K562 (cell line): ENCODE data around the gene CTNNA3. TPM values are rescaled to one million over a fixed set of nuclear protein-coding genes. Genes with fewer than 3 reads are reported as not detected.
A peak's percentile ranks its signal among the peaks of the same experiment; 100 is the strongest.

ENCODE experiments used
- ATAC-seq: fragments of 200-7000 bp; cut with Tn5 transposase; 3 replicates; pipeline ENCODE4 v1.9.1; 2020; ENCODE audit warnings: moderate library complexity
- BruUV-seq: library from RNA; stranded (reverse); fragments of 400-500 nt; replicated peaks from 2 replicates; lab custom pipeline; 2021; lab: Mats Ljungman, UMichigan
- CTCF ChIA-PET: fragments of 300-600 bp; formaldehyde crosslinking; extraction: SDS; loops from one replicate; lab custom pipeline; 2021; ENCODE audit warnings: low intra/inter-chr PET ratio; lab: Yijun Ruan, JAX
- POLR2A ChIA-PET: fragments of 300-600, 350-650 bp; sonication (Branson Sonifier 250); formaldehyde crosslinking; extraction: SDS; loops from one replicate; lab custom pipeline; 2021; ENCODE audit warnings: antibody characterized with exemption, inconsistent platforms; lab: Yijun Ruan, JAX
- DNase-seq, 4 experiments: peaks; one replicate each; pipeline versions ENCODE4 v3.0.0 to v3.0.0-alpha.2; 2011 to 2018; ENCODE audit warnings: low spot score in 3 of 4, mixed read lengths in 3 of 4; ENCODE audit errors: extremely low read depth in 1 of 4
- FAIRE-seq: peaks from 2 replicates; lab custom pipeline; 2011; peaks lifted over from hg19 to GRCh38; lab: Jason Lieb, UNC
- H2AFZ ChIP-seq: 2 replicates; pipeline ENCODE4 v1.6.0; 2011; ENCODE audit warnings: low read depth, low read length, control low read depth, inconsistent platforms
- H3K27ac ChIP-seq: fragments of 200-600 bp; 3 replicates; pipeline ENCODE4 v1.8.0; 2011; ENCODE audit warnings: low read depth, mild to moderate bottlenecking, control low read depth, inconsistent platforms, low read length, moderate library complexity, mixed read lengths; ENCODE audit errors: extremely low read depth
- H3K27me3 ChIP-seq, 2 experiments: fragments of 300-600 bp in 1 of 2; 2 replicates in 1 of 2; 3 replicates in 1 of 2; pipeline versions ENCODE4 v1.6.0 to v1.8.0; 2011; ENCODE audit warnings: inconsistent platforms in 2 of 2, low read length in 2 of 2, mild to moderate bottlenecking in 1 of 2, mixed read lengths in 1 of 2, moderate library complexity in 1 of 2; ENCODE audit not compliant: control insufficient read depth in 2 of 2, insufficient read depth in 2 of 2
- H3K36me3 ChIP-seq: fragments of 300-600 bp; 3 replicates; pipeline ENCODE4 v1.8.0; 2011; ENCODE audit warnings: mild to moderate bottlenecking, low read length, inconsistent platforms; ENCODE audit not compliant: control insufficient read depth, insufficient read depth
- H3K4me1 ChIP-seq, 2 experiments: fragments of 200-600 bp in 1 of 2; replicated peaks in 1 of 2; 2 replicates in 1 of 2; 3 replicates in 1 of 2; pipeline versions ENCODE4 v1.5.1 to v1.8.0; 2011; ENCODE audit warnings: inconsistent platforms in 2 of 2, low read length in 2 of 2, mild to moderate bottlenecking in 1 of 2, mixed read lengths in 1 of 2, moderate library complexity in 1 of 2; ENCODE audit not compliant: control insufficient read depth in 2 of 2, insufficient read depth in 2 of 2
- H3K4me2 ChIP-seq: 2 replicates; pipeline ENCODE4 v1.6.1; 2011; ENCODE audit warnings: low read length, control low read depth, inconsistent platforms, mixed read lengths; ENCODE audit not compliant: insufficient read depth
- H3K4me3 ChIP-seq: fragments of 200-600 bp; sonication (generic), shearing (Covaris generic); 2 replicates; pipeline ENCODE4 v1.5.1; 2016; ENCODE audit warnings: control low read depth, inconsistent platforms
- H3K79me2 ChIP-seq: fragments of 200-600 bp; 3 replicates; pipeline ENCODE4 v1.8.0; 2011; ENCODE audit warnings: low read length, inconsistent platforms; ENCODE audit not compliant: control insufficient read depth, insufficient read depth
- H3K9ac ChIP-seq, 2 experiments: 2 replicates each; pipeline versions ENCODE4 v1.6.0 to v1.6.1; 2011; ENCODE audit warnings: low read depth in 2 of 2, low read length in 2 of 2, control low read depth in 1 of 2, inconsistent platforms in 1 of 2, mild to moderate bottlenecking in 1 of 2, mixed read lengths in 1 of 2; ENCODE audit not compliant: insufficient read depth in 1 of 2
- H3K9me1 ChIP-seq: one replicate; pipeline ENCODE4 v1.6.0; 2011; ENCODE audit warnings: inconsistent platforms, mild to moderate bottlenecking, low read length, moderate library complexity; ENCODE audit not compliant: control insufficient read depth, insufficient read depth
- H3K9me3 ChIP-seq: replicated peaks from 2 replicates; pipeline ENCODE4 v1.5.1; 2011; ENCODE audit warnings: low read depth, low read length, inconsistent platforms; ENCODE audit not compliant: control insufficient read depth, insufficient read depth
- H4K20me1 ChIP-seq: replicated peaks from 2 replicates; pipeline ENCODE4 v1.6.1; 2011; ENCODE audit warnings: low read length, inconsistent platforms, mixed read lengths; ENCODE audit not compliant: control insufficient read depth, insufficient read depth
- BCOR ChIP-seq: fragments of 450-650 bp; IDR thresholded peaks from 2 replicates; pipeline ENCODE4 v1.6.1; 2016
- NR2C2 ChIP-seq, 2 experiments: fragments of 200-800 bp in 1 of 2; sonication (Bioruptor generic) in 1 of 2; sonication (generic) in 1 of 2; formaldehyde crosslinking in 1 of 2; IDR thresholded peaks; 2 replicates each; pipeline versions ENCODE4 v1.6.1 to v1.8.0; 2016 to 2022; ENCODE audit warnings: mild to moderate bottlenecking in 1 of 2, missing compliant biosample characterization in 1 of 2, missing genetic modification characterization in 1 of 2, missing genetic modification reagents in 1 of 2
- WGBS: fragments of 100-300 bp; shearing (Covaris generic); methylation state at CpG from one replicate; pipeline ENCODE4 v1.1.6; 2016; ENCODE audit warnings: low coverage, mixed read lengths; ENCODE audit not compliant: insufficient coverage; ENCODE audit errors: missing lambda C conversion rate; 5-methylcytosine and 5-hydroxymethylcytosine counted together
- in situ Hi-C: fragments of 300-500 bp; cut with MboI; formaldehyde crosslinking; loops from 4 replicates; pipeline ENCODE4 v1.15.0; 2018; ENCODE audit warnings: inconsistent platforms, mixed read lengths
- intact Hi-C: fragments of 100-400 bp; cut with micrococcal nuclease; formaldehyde crosslinking; loops from 2 replicates; pipeline ENCODE4 v1.14.2; 2022
- polyA plus RNA-seq, 8 experiments: library from polyadenylated mRNA; depleted of rRNA in 4 of 8; stranded (reverse) in 5 of 8; unstranded in 3 of 8; fragments of >200 nt; fragmentation: Nextera tagmentation in 2 of 8; fragmentation: Illumina TruSeq in 1 of 8; extraction: Ambion mirVana in 2 of 8; extraction: Trizol in 1 of 8; gene quantifications; 2 replicates each; pipeline versions ENCODE4 v1.2.1 to v1.2.3, GENCODE V29; 2011 to 2014; ENCODE audit warnings: inconsistent platforms in 1 of 8, missing spikeins in 1 of 8
- total RNA-seq, 7 experiments: library from RNA; depleted of rRNA in 6 of 7; stranded (reverse); fragments of >200 nt in 6 of 7; fragmentation: Illumina TruSeq in 2 of 7; extraction: Trizol in 2 of 7; gene quantifications; 2 replicates each; pipeline versions ENCODE4 v1.2.1 to v1.2.3, GENCODE V29; 2011 to 2021; ENCODE audit warnings: low replicate concordance in 1 of 7
- TF ChIP-seq, protein P1 (sequence below): fragments of 450-650 bp; IDR thresholded peaks from 2 replicates; pipeline ENCODE4 v1.6.1; 2016
- TF ChIP-seq, protein P2 (sequence below): sonication (generic); IDR thresholded peaks from 2 replicates; pipeline ENCODE4 v1.6.1; 2016

Gene CTNNA3
- total and polyA plus RNA-seq, 9 of the 15 experiments (the other 6 are each of a cell fraction or from before 2014, with no cell fraction given) = 0.04 TPM; not detected in 8

DNA sequence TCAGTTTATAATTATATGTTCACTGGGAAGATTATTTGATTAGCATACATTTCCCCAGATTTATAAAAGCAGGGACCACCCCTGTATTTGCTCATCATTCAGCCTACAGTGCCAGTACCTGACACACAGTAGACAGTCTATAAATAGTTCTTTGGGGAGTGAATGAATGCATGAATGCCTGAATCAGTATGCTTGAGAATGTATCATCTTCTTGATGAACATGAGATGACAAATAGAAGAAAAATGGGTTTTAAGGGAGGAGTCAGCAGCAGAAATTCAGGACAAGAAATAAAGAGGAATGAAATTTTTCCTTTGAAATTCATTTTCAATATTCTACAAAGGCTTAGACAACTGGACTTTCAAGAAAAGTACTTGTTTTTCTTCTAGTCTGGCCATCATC, 1066.0 kb downstream of the CTNNA3 start:
- no peaks in the 10 kb centered on the region for H4K20me1 ChIP-seq
- FAIRE-seq = no peak
- H3K4me1 ChIP-seq = no peaks in the 10 kb centered on the region
- H3K4me2 ChIP-seq = no peak overlapping the region
- no TSS peak for BruUV-seq
- no peak overlapping the region for H3K9ac ChIP-seq
- in situ Hi-C loops = no loop called here
- H3K27ac ChIP-seq = no peak overlapping the region
- no peak for ATAC-seq
- CTCF ChIA-PET = no interaction called here
- intact Hi-C loops = no loop called here
- no peaks in the 10 kb centered on the region for H3K36me3 ChIP-seq
- no peaks in the 10 kb centered on the region for H3K9me1 ChIP-seq
- H3K4me3 ChIP-seq = no peak overlapping the region
- peaks cover 2% of the 10 kb centered on the region; the same call in 1 of the 2 replicates for H3K9me3 ChIP-seq
- POLR2A ChIA-PET = no interaction called here
- H3K27me3 ChIP-seq = no peaks in the 10 kb centered on the region
- TF ChIP-seq BCOR = no peak
- no peaks in the 10 kb centered on the region for H3K79me2 ChIP-seq
- no peak overlapping the region for H2AFZ ChIP-seq
- no peak for DNase-seq

DNA sequence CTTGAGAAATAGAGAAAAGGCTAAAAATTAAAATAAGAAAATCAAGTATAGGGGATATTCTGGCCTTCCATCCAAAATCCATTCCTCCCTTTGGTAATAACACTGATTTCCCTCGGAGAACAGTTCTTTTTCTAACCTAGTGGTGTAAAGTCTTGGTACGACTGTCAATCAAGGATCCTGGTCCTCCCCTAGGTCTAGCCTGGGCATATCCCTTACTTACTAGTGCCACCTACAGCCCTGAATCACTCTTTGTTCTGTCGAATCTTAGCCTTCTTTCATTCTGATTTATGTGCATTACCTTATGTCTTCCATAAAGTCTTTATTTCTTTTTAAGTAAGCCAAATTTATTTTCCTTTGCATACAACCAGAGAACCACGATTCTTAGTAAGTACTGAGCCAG, 1068.8 kb downstream of the CTNNA3 start:
- TF ChIP-seq NR2C2 (CRISPR knock-in tag; IDR thresholded peaks at IDR 0.05) (no peak), NR2C2 (tag; IDR thresholded peaks at IDR 0.05) (no peak)
- TF ChIP-seq, protein P1, sequence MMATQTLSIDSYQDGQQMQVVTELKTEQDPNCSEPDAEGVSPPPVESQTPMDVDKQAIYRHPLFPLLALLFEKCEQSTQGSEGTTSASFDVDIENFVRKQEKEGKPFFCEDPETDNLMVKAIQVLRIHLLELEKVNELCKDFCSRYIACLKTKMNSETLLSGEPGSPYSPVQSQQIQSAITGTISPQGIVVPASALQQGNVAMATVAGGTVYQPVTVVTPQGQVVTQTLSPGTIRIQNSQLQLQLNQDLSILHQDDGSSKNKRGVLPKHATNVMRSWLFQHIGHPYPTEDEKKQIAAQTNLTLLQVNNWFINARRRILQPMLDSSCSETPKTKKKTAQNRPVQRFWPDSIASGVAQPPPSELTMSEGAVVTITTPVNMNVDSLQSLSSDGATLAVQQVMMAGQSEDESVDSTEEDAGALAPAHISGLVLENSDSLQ = 0 out of 2 replicates have a peak, but pooled peaks have one; percentile 30
- TF ChIP-seq, protein P2, sequence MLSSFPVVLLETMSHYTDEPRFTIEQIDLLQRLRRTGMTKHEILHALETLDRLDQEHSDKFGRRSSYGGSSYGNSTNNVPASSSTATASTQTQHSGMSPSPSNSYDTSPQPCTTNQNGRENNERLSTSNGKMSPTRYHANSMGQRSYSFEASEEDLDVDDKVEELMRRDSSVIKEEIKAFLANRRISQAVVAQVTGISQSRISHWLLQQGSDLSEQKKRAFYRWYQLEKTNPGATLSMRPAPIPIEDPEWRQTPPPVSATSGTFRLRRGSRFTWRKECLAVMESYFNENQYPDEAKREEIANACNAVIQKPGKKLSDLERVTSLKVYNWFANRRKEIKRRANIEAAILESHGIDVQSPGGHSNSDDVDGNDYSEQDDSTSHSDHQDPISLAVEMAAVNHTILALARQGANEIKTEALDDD = no peak
- TF ChIP-seq, all 486 proteins: peak for 1
- Histone ChIP-seq H3K36me3 (no peaks in the 10 kb centered on the region), H2AFZ (no peak overlapping the region), H3K79me2 (no peaks in the 10 kb centered on the region), H3K9ac (no peak overlapping the region), H3K27ac (no peak overlapping the region), H4K20me1 (no peaks in the 10 kb centered on the region), H3K9me3 (peaks cover 2% of the 10 kb centered on the region; the same call in 1 of the 2 replicates), H3K4me2 (no peak overlapping the region), H3K27me3 (no peaks in the 10 kb centered on the region), H3K4me1 (no peaks in the 10 kb centered on the region), H3K4me3 (no peak overlapping the region), H3K9me1 (no peaks in the 10 kb centered on the region)
- in situ Hi-C loops = no loop called here
- POLR2A ChIA-PET = no interaction called here
- ATAC-seq (no peak), FAIRE-seq (no peak), DNase-seq (peak in 1 of 4 experiments; percentile 3)
- WGBS = 0% methylated on average over 4 of the region's 4 CpGs
- BruUV-seq = no TSS peak
- intact Hi-C loops = no loop called here
- CTCF ChIA-PET = no interaction called here
